Panc1 (cell line): ENCODE measurements around the gene GLIS1.

Experiments used
- CTCF ChIP-seq: fragments of 450-650 bp; IDR thresholded peaks from 2 replicates; pipeline ENCODE4 v1.5.1; 2017; ENCODE audit warnings: mild to moderate bottlenecking
- POLR2AphosphoS5 ChIP-seq: IDR thresholded peaks from 2 replicates; pipeline ENCODE4 v1.6.1; 2012; ENCODE audit warnings: mild to moderate bottlenecking, low read depth, low read length, moderate library complexity
- SIN3A ChIP-seq: IDR thresholded peaks from 2 replicates; pipeline ENCODE4 v1.6.1; 2012; ENCODE audit warnings: low read depth, mild to moderate bottlenecking, low read length, moderate library complexity, borderline replicate concordance; ENCODE audit not compliant: insufficient read depth
- TCF7L2 ChIP-seq: IDR thresholded peaks from 2 replicates; pipeline ENCODE4 v1.6.1; 2011; ENCODE audit warnings: mild to moderate bottlenecking, low read depth, low read length, inconsistent platforms

DNA sequence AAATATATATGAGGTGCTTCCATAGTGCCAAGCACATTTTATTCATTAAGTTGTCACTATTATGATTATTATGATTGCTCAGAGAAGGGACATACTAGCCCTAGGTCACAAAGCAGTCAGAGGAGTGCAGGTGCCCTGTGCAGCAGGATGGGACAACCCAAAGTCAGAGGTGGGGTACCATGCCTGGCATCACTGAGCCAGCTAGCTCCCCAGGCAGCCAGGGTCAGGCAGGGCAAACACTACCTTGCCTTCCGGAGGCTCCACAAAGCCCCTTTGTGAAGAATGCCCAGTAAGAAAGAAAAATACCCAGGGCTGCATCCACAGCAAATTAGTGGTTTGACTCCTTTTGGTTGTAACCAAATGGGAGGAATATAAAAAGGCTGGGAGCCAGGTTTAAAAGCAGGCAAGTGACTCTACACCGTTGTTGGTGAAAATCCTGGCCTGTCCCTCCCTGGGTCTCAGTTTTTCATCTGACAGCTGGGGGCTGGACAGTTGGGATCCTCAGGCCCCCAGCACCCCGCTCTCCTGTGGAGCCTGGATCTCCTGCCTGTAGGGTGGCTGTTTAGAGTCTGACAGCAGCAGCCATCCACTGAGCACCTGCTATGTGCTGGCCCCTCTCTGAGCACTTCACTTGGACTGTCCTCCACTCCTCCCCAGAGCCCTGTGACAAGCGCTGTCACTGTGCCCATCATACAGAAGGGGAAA is 98.8 kb downstream of the GLIS1 start:
- TF ChIP-seq CTCF (no peak), TCF7L2 (no peak), SIN3A (no peak), POLR2AphosphoS5 (no peak)
